Kidney (tissue), 14 donors: ENCODE data around the gene RANBP2. TPM values are rescaled to one million over a fixed set of nuclear protein-coding genes. Genes with fewer than 3 reads are reported as not detected.

Source experiments
- DNase-seq, 5 donors: peaks; one replicate each; pipeline ENCODE4 v3.0.0-alpha.2; 2013 to 2020
- FAIRE-seq: peaks from 2 replicates; lab custom pipeline; 2012; peaks lifted over from hg19 to GRCh38; lab: Jason Lieb, UNC
- H3K27ac ChIP-seq, 2 donors: one replicate each; pipeline ENCODE4 v1.7.0; 2013; ENCODE audit warnings: low read depth in 2 of 2, low read length in 2 of 2, inconsistent platforms in 1 of 2
- H3K27me3 ChIP-seq: one replicate; pipeline ENCODE4 v1.7.1; 2013; ENCODE audit warnings: low read length, inconsistent platforms; ENCODE audit not compliant: control insufficient read depth, insufficient read depth
- H3K36me3 ChIP-seq, 3 donors: one replicate each; pipeline versions ENCODE4 v1.7.0 to v1.7.1; 2013; ENCODE audit warnings: low read length in 3 of 3, control low read depth in 1 of 3, inconsistent platforms in 1 of 3; ENCODE audit not compliant: insufficient read depth in 3 of 3, control insufficient read depth in 2 of 3
- H3K4me1 ChIP-seq, 3 donors: one replicate each; pipeline versions ENCODE4 v1.7.0 to v1.7.1; 2013; ENCODE audit warnings: low read length in 3 of 3, inconsistent platforms in 1 of 3, low read depth in 1 of 3; ENCODE audit not compliant: control insufficient read depth in 2 of 3, insufficient read depth in 2 of 3
- H3K4me3 ChIP-seq, 3 donors: one replicate each; pipeline versions ENCODE4 v1.7.0 to v1.8.1; 2013; ENCODE audit warnings: low read length in 3 of 3, control low read depth in 1 of 3, inconsistent platforms in 1 of 3
- H3K9ac ChIP-seq, 3 donors: one replicate each; pipeline versions ENCODE4 v1.7.0 to v1.7.1; 2013; ENCODE audit warnings: low read length in 3 of 3, control low read depth in 1 of 3, inconsistent platforms in 1 of 3
- H3K9me3 ChIP-seq, 3 donors: one replicate each; pipeline versions ENCODE4 v1.7.0 to v1.7.1; 2013; ENCODE audit warnings: low read length in 3 of 3, control low read depth in 1 of 3, inconsistent platforms in 1 of 3; ENCODE audit not compliant: control insufficient read depth in 2 of 3, insufficient read depth in 1 of 3
- CTCF ChIP-seq: IDR thresholded peaks from 3 replicates; pipeline ENCODE4 v1.5.1; 2012; ENCODE audit warnings: mild to moderate bottlenecking, moderate library complexity, borderline replicate concordance; ENCODE audit not compliant: insufficient read depth; ENCODE audit errors: extremely low read depth
- intact Hi-C: fragments of 100-400 bp; cut with DNase I; formaldehyde crosslinking; loops from one replicate; pipeline ENCODE4 v1.11.1; 2022
- polyA plus RNA-seq: library from polyadenylated mRNA; stranded (reverse); fragments of 350-450 nt; fragmentation: Illumina TruSeq; extraction: RNeasy Lipid Tissue Mini Kit (QIAGEN cat#74804); gene quantifications from one replicate; pipeline ENCODE4 v1.2.3, GENCODE V29; 2014; ENCODE audit warnings: low read depth, low replicate concordance; ENCODE audit not compliant: insufficient read depth
- total RNA-seq: library from RNA; stranded (reverse); fragmentation: NEBNext Ultra II Directional; extraction: Animal tissue kit (Norgen Biotek cat#: 25700); gene quantifications from one replicate; pipeline ENCODE4 v1.2.1, GENCODE V29; 2021
- donor health status: control.
- donor health status: control.
- donor health status: control.
- donor health status: control.
- donor health status: control.
- donor health status: DM: yes; HTN: yes; CAD: no.
- donor health status: Normal renal cell carcinoma (clear cell type).

Gene RANBP2
- total and polyA plus RNA-seq, 2 donors from 2014 or later: 7.9 to 76.4 TPM

DNA sequence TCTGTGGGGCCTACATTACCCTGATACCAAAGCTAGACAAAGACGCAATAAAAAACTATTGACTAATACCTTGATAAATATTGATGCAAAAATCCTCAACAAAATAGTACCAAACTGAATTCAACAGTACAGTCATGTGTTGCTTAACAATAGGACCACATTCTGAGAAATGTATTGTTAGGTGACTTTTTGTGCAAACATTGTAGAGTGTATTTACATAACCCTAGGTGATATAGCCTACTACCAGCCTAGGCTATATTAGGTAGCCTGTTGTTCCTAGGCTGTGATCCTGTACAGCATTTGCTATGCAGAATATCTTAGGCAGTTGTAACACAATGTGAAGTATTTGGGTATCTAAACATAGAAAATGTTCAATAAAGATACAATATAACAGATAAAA, 104.0 kb downstream of the RANBP2 start:
- intact Hi-C loops: no loop called here
- H3K4me1 ChIP-seq: no peaks in the 10 kb centered on the region
- peaks cover 0 to 7% (median 0%) of the 10 kb centered on the region in 3 donors for H3K9me3 ChIP-seq
- H3K36me3 ChIP-seq: no peaks in the 10 kb centered on the region
- H3K27ac ChIP-seq: no peak overlapping the region
- DNase-seq: no peak
- no peak overlapping the region for H3K9ac ChIP-seq
- no peaks in the 10 kb centered on the region for H3K27me3 ChIP-seq
- no peak overlapping the region for H3K4me3 ChIP-seq
- TF ChIP-seq CTCF: no peak
- no peak for FAIRE-seq

GRCh38 chr2:108824316-108825070, 105.2 kb downstream of the RANBP2 start:
- peaks cover 0 to 7% (median 0%) of the 10 kb centered on the region in 3 donors for H3K9me3 ChIP-seq
- no peaks in the 10 kb centered on the region for H3K36me3 ChIP-seq
- no peak for TF ChIP-seq CTCF
- FAIRE-seq (no peak), DNase-seq (no peak)
- H3K4me3 ChIP-seq: no peak overlapping the region
- H3K27me3 ChIP-seq: no peaks in the 10 kb centered on the region
- H3K27ac ChIP-seq: no peak overlapping the region
- intact Hi-C loops: no loop called here
- H3K9ac ChIP-seq: no peak overlapping the region
- no peaks in the 10 kb centered on the region for H3K4me1 ChIP-seq

- TF ChIP-seq CTCF: no peak
- Histone ChIP-seq H3K27me3 (no peaks in the 10 kb centered on the region), H3K4me1 (no peaks in the 10 kb centered on the region), H3K9ac (no peak overlapping the region), H3K4me3 (no peak overlapping the region), H3K27ac (no peak overlapping the region), H3K36me3 (no peaks in the 10 kb centered on the region), H3K9me3 (peaks cover 0 to 5% (median 0%) of the 10 kb centered on the region in 3 donors)
- DNase-seq (no peak), FAIRE-seq (no peak)
- intact Hi-C loops: no loop called here
Observed at GRCh38 chr2:108825254-108825653, 106.0 kb downstream of the RANBP2 start.
